T-cell (primary cell): ENCODE data around the gene FAM156A. TPM values are rescaled to one million over a fixed set of nuclear protein-coding genes. Genes with fewer than 3 reads are reported as not detected.
A peak's percentile ranks its signal among the peaks of the same experiment; 100 is the strongest.
"Not testable (repeated sequence)": the region's sequence is repeated elsewhere in the genome, so short reads cannot be mapped to it uniquely, and the experiment has no call there.

Source experiments
- ATAC-seq, 4 experiments: fragments of 200-7000 bp in 3 of 4; fragments of 150-1000 bp in 1 of 4; cut with Tn5 transposase; replicated peaks in 1 of 4; 1 replicate in 3 of 4; 2 replicates in 1 of 4; pipeline ENCODE4 v1.10.0; 2021; ENCODE audit warnings: moderate library complexity in 3 of 4, mild to moderate bottlenecking in 2 of 4, moderate number of reproducible peaks in 1 of 4
- CTCF ChIA-PET, 2 donors: fragments of 300-600 bp; sonication (Branson Sonifier 250); formaldehyde crosslinking; loops; one replicate each; lab custom pipeline; 2022; ENCODE audit warnings: antibody characterized with exemption in 2 of 2; lab: Charles Lee
- POLR2A ChIA-PET, 2 donors: fragments of 300-600 bp; sonication (Branson Sonifier 250); formaldehyde crosslinking; loops; one replicate each; lab custom pipeline; 2022; ENCODE audit warnings: antibody characterized with exemption in 2 of 2; lab: Charles Lee
- DNase-seq, 35 experiments: peaks; one replicate each; pipeline versions ENCODE4 v3.0.0 to v3.0.0-alpha.2; 2013 to 2023
- H3K27ac ChIP-seq: one replicate; pipeline ENCODE4 v1.5.1; 2013; ENCODE audit warnings: low read length
- H3K27me3 ChIP-seq, 2 experiments: replicated peaks in 1 of 2; 1 replicate in 1 of 2; 2 replicates in 1 of 2; pipeline versions ENCODE4 v1.6.1 to v1.7.0; 2013; ENCODE audit warnings: low read length in 1 of 2, mixed read lengths in 1 of 2; ENCODE audit not compliant: control insufficient read depth in 2 of 2, insufficient read depth in 2 of 2; ENCODE audit errors: extremely low read depth in 1 of 2
- H3K36me3 ChIP-seq, 2 donors: 1 replicate in 1 of 2; 2 replicates in 1 of 2; pipeline versions ENCODE4 v1.6.1 to v1.7.0; 2013; ENCODE audit warnings: low read length in 1 of 2; ENCODE audit not compliant: control insufficient read depth in 2 of 2, insufficient read depth in 1 of 2; ENCODE audit errors: extremely low read depth in 1 of 2
- H3K4me1 ChIP-seq, 2 experiments: 1 replicate in 1 of 2; 2 replicates in 1 of 2; pipeline versions ENCODE4 v1.6.1 to v1.7.0; 2013; ENCODE audit warnings: low read length in 2 of 2, mixed read lengths in 1 of 2; ENCODE audit not compliant: insufficient read depth in 2 of 2, control insufficient read depth in 1 of 2; ENCODE audit errors: extremely low read depth in 1 of 2
- H3K4me3 ChIP-seq, 2 donors: 1 replicate in 1 of 2; 2 replicates in 1 of 2; pipeline versions ENCODE4 v1.5.1 to v1.7.0; 2013; ENCODE audit warnings: mild to moderate bottlenecking in 2 of 2, low read length in 1 of 2, moderate library complexity in 1 of 2; ENCODE audit not compliant: control insufficient read depth in 1 of 2; ENCODE audit errors: extremely low read depth in 1 of 2
- H3K9me3 ChIP-seq: 2 replicates; pipeline ENCODE4 v1.7.0; 2013
- H3K27ac Mint-ChIP-seq, 2 donors: one replicate each; pipeline ENCODE4 v1.8.0; 2020 to 2021; ENCODE audit warnings: mild to moderate bottlenecking in 2 of 2, mixed read lengths in 2 of 2
- H3K27me3 Mint-ChIP-seq, 2 donors: one replicate each; pipeline ENCODE4 v1.8.0; 2021 to 2022; ENCODE audit warnings: mixed read lengths in 2 of 2
- H3K36me3 Mint-ChIP-seq: one replicate; pipeline ENCODE4 v1.8.0; 2021; ENCODE audit warnings: mixed read lengths
- H3K4me1 Mint-ChIP-seq, 3 donors: one replicate each; pipeline ENCODE4 v1.8.0; 2020 to 2022; ENCODE audit warnings: mixed read lengths in 3 of 3, mild to moderate bottlenecking in 1 of 3
- H3K4me3 Mint-ChIP-seq, 3 donors: one replicate each; pipeline ENCODE4 v1.8.0; 2020 to 2022; ENCODE audit warnings: mild to moderate bottlenecking in 3 of 3, mixed read lengths in 3 of 3, moderate library complexity in 3 of 3
- H3K9me3 Mint-ChIP-seq, 3 donors: one replicate each; pipeline ENCODE4 v1.8.0; 2020 to 2022; ENCODE audit warnings: mixed read lengths in 3 of 3
- WGBS: methylation state at CpG from one replicate; pipeline ENCODE4 v1.1.5; 2013; ENCODE audit warnings: missing lambda C conversion rate; ENCODE audit not compliant: insufficient coverage; 5-methylcytosine and 5-hydroxymethylcytosine counted together
- total RNA-seq, 35 experiments: library from RNA in 6 of 35; stranded (reverse) in 6 of 35; fragments of 120-200 nt in 1 of 35; gene quantifications; one replicate each; pipeline versions ENCODE4 v1.2.1 to v1.2.4 and lab custom pipeline; 2013 to 2026

FAM156A gene
- total RNA-seq, 5 donors from 2014 or later (not counting 1 experiment from before 2014, with no cell fraction given): 16.5 to 23.0 (median 17.8) TPM

GRCh38 chrX:52948265-52948664, 10.1 kb downstream of the FAM156A start:
- POLR2A ChIA-PET: not testable (repeated sequence)

GRCh38 chrX:52947501-52947900, 10.8 kb downstream of the FAM156A start:
- ATAC-seq, H3K9me3 ChIP-seq, H3K9me3 Mint-ChIP-seq, H3K27ac ChIP-seq, H3K4me1 Mint-ChIP-seq, H3K27ac Mint-ChIP-seq, H3K36me3 ChIP-seq, H3K4me3 Mint-ChIP-seq, H3K4me1 ChIP-seq, H3K27me3 ChIP-seq, POLR2A ChIA-PET, DNase-seq, H3K27me3 Mint-ChIP-seq, H3K4me3 ChIP-seq, H3K36me3 Mint-ChIP-seq, CTCF ChIA-PET: not testable (repeated sequence)
- no CpG with 5 or more reads among the region's 16 CpGs for WGBS

More at GRCh38 chrX:52948265-52948664, 10.1 kb downstream of the FAM156A start:
- H3K36me3 Mint-ChIP-seq, H3K4me3 Mint-ChIP-seq, H3K27me3 Mint-ChIP-seq, H3K4me3 ChIP-seq, H3K27me3 ChIP-seq, H3K9me3 Mint-ChIP-seq, DNase-seq, H3K9me3 ChIP-seq, H3K27ac Mint-ChIP-seq, H3K4me1 ChIP-seq, H3K27ac ChIP-seq, H3K4me1 Mint-ChIP-seq, H3K36me3 ChIP-seq, CTCF ChIA-PET, ATAC-seq: not testable (repeated sequence)
- no CpG with 5 or more reads among the region's 17 CpGs for WGBS

- H3K27me3 Mint-ChIP-seq, H3K9me3 Mint-ChIP-seq, H3K4me1 ChIP-seq, ATAC-seq, CTCF ChIA-PET, H3K9me3 ChIP-seq, H3K36me3 Mint-ChIP-seq, H3K27me3 ChIP-seq, H3K27ac ChIP-seq, H3K36me3 ChIP-seq, H3K4me3 ChIP-seq, POLR2A ChIA-PET, H3K27ac Mint-ChIP-seq, H3K4me3 Mint-ChIP-seq, DNase-seq, H3K4me1 Mint-ChIP-seq: not testable (repeated sequence)
- no CpG with 5 or more reads among the region's 14 CpGs for WGBS
These were observed 12.4 kb downstream of the FAM156A start for GRCh38 chrX:52945838-52946494.

- H3K4me1 Mint-ChIP-seq, H3K36me3 ChIP-seq, H3K4me3 ChIP-seq, H3K4me3 Mint-ChIP-seq, CTCF ChIA-PET, H3K27me3 Mint-ChIP-seq, H3K9me3 ChIP-seq, POLR2A ChIA-PET, H3K27ac Mint-ChIP-seq, ATAC-seq, H3K4me1 ChIP-seq, H3K27ac ChIP-seq, H3K27me3 ChIP-seq, H3K36me3 Mint-ChIP-seq, H3K9me3 Mint-ChIP-seq, DNase-seq: not testable (repeated sequence)
- WGBS: no CpG with 5 or more reads among the region's 10 CpGs
These were observed 16.6 kb downstream of the FAM156A start for GRCh38 chrX:52941728-52942127.

GRCh38 chrX:52940704-52941103, 17.6 kb downstream of the FAM156A start:
- POLR2A ChIA-PET, DNase-seq, H3K4me1 ChIP-seq, ATAC-seq, H3K36me3 Mint-ChIP-seq, H3K27ac ChIP-seq, H3K27me3 Mint-ChIP-seq, H3K27ac Mint-ChIP-seq, H3K9me3 ChIP-seq, H3K4me3 ChIP-seq, H3K36me3 ChIP-seq, H3K27me3 ChIP-seq, CTCF ChIA-PET, H3K9me3 Mint-ChIP-seq, H3K4me3 Mint-ChIP-seq, H3K4me1 Mint-ChIP-seq: not testable (repeated sequence)
- no CpG with 5 or more reads among the region's 4 CpGs for whole genome bisulfite sequencing

- H3K27me3 Mint-ChIP-seq, H3K27me3 ChIP-seq, H3K4me1 ChIP-seq, H3K36me3 ChIP-seq, H3K9me3 Mint-ChIP-seq, H3K9me3 ChIP-seq, DNase-seq, H3K36me3 Mint-ChIP-seq: not testable (repeated sequence)
- ChIA-PET POLR2A (interaction anchor here in 1 of 2 donors (0.7 kb wide), 1 partner anchor 60 kb away, joined by 5 read pairs; no protein-coding TSS in a partner anchor), CTCF (interaction anchor here in 1 of 2 donors (1.0 to 1.1 kb wide), 3 partner anchors 14 to 60 kb away, joined by 4 to 5 read pairs (median 4); no protein-coding TSS in a partner anchor)
- Histone ChIP-seq H3K4me3 (peak overlapping the region; percentile 82 to 85), H3K27ac (peak overlapping the region; percentile 97)
- peak in 1 of 4 experiments; percentile 7 for ATAC-seq
- Mint-ChIP-seq H3K27ac (peak overlapping the region; percentile 97 to 98), H3K4me3 (peak overlapping the region; percentile 85 to 89 (median 88)), H3K4me1 (peaks cover 10 to 20% (median 14%) of the 10 kb centered on the region in 3 donors)
- WGBS: 0% methylated on average over 2 of the region's 10 CpGs
These were observed 22.9 kb downstream of the FAM156A start for GRCh38 chrX:52935470-52935784.
